ENCODE measurements around the gene PRKCZ. TPM values are rescaled to one million over a fixed set of nuclear protein-coding genes. Genes with fewer than 3 reads are reported as not detected.

The PRKCZ gene
- polyA plus RNA-seq, 3 donors from 2014 or later, result 7.5 to 14.0 (median 9.4) TPM

DNA sequence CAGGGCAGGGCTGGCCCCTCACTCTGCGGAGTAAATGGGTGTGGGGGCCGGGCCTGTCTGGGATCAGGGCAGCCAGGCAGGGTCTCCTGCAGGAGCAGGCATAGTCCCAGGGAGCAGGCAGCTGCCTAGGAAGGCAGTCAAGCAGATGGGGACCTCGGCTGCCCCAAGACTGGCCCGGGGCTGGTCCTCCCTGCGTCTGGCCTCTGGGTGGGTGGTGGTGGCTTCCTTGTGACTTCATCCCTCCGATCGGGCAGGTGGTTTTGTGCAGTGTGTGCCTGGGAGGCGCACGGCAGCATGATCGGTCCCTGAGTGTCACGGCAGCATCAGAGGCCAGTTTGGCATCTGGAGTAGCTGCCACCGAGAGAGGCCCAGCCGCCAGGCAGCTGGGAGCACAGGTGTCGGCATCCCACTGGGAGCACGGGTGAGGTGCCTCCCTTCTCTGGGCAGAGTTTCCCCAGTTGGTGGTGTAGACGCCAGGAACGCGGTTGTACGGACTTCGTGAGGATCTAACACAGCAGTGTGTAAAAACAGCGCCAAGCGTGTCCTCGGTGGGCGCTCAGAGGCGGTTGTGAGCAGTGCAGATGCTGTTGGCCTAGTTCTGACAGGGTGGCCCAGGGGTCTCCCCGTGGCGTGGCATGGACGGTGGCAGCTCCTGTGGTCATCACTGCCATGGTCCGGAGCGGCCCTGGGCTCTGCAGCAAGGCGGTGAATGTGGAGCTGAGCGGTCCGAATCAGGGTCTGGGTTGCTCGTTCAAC is 45.9 kb downstream of the PRKCZ start:
- Mint-ChIP-seq H3K4me3 (no peak overlapping the region), H3K36me3 (peaks cover 8 to 9% (median 9%) of the 10 kb centered on the region in 3 donors), H3K9me3 (peaks cover 0 to 6% (median 3%) of the 10 kb centered on the region in 6 donors), H3K27me3 (ENCODE audit: low read depth in 3 of 3) (peaks cover 0 to 6% (median 0%) of the 10 kb centered on the region in 3 donors), H3K4me1 (peaks cover 0 to 5% of the 10 kb centered on the region in 2 donors), H3K27ac (no peak overlapping the region)
- DNase-seq, result no peak

DNA sequence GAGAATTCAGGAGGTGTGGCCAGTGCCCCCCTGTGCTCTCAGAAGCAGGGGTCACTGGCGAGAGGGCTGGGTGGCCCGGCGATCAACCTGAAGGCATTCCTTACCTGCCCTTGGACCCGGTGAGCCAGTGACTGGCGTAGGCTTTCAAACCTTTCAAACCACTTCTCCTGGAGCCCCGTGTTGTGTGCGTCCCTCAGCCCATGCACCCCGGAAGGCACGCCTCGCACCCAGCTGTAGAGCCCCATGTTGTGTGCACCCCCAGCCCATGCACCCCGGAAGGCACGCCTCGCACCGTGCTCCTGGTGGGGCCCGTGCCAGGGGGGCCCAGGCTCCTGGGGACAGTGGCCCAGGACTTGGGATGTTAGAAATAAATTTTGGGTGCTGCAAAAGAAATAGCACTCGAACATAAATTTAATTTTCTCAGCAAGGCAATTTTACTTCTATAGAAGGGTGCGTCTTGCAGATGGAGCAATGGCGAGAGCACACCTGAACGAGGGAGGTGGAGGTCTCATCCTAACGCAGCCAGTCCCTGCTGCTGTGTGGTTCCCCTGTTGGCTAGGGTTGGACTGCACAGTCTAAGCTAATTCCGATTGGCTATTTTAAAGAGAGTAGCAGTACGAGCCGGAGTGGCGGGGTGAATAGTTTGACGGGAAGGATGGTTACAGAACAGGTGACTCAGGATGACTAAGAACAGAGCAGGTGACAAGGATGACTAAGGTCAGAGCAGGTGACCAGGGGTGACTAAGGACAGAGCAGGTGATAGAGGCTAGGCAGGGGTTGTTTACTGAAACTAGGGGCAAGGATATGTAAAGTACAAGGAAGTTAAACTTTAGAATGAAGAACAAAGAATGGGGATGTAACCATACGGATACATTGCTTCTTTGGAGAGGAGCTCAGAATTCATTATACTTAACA is 47.4 kb downstream of the PRKCZ start:
- Mint-ChIP-seq H3K36me3 (peaks cover 9 to 13% (median 9%) of the 10 kb centered on the region in 3 donors), H3K27me3 (ENCODE audit: low read depth in 3 of 3) (peaks cover 0 to 4% (median 0%) of the 10 kb centered on the region in 3 donors), H3K27ac (no peak overlapping the region), H3K4me3 (no peak overlapping the region), H3K9me3 (peaks cover 0 to 6% (median 3%) of the 10 kb centered on the region in 6 donors), H3K4me1 (no peaks in the 10 kb centered on the region)
- no peak for DNase-seq

DNA sequence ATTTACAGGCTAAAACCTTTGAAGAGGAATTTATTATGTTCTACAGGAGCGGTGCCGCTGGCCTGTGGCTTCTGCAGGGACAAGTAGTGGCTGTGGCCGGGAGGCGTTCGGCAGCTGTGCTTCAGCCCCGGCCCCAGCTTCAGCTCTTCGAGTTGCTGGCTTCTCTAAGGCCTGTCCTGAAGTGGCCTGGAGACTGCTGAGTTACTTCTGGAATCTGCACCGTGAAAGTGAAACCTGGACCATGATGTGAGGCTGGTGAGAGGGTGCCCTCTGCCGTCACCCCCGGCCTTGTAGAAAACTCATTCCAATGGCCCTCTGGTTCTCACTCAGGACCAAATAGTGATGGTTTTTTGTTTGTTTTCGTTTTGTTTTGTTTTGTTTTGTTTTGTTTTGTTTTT is 48.1 kb downstream of the PRKCZ start:
- H3K9me3 Mint-ChIP-seq, result peaks cover 0 to 6% (median 3%) of the 10 kb centered on the region in 6 donors
- no peak overlapping the region for H3K4me3 Mint-ChIP-seq
- peaks cover 0 to 4% (median 0%) of the 10 kb centered on the region in 3 donors for H3K27me3 Mint-ChIP-seq (ENCODE audit: low read depth in 3 of 3)
- no peak overlapping the region for H3K27ac Mint-ChIP-seq
- DNase-seq, result no peak
- H3K4me1 Mint-ChIP-seq, result no peaks in the 10 kb centered on the region
- H3K36me3 Mint-ChIP-seq, result peaks cover 9 to 13% (median 9%) of the 10 kb centered on the region in 3 donors

DNA sequence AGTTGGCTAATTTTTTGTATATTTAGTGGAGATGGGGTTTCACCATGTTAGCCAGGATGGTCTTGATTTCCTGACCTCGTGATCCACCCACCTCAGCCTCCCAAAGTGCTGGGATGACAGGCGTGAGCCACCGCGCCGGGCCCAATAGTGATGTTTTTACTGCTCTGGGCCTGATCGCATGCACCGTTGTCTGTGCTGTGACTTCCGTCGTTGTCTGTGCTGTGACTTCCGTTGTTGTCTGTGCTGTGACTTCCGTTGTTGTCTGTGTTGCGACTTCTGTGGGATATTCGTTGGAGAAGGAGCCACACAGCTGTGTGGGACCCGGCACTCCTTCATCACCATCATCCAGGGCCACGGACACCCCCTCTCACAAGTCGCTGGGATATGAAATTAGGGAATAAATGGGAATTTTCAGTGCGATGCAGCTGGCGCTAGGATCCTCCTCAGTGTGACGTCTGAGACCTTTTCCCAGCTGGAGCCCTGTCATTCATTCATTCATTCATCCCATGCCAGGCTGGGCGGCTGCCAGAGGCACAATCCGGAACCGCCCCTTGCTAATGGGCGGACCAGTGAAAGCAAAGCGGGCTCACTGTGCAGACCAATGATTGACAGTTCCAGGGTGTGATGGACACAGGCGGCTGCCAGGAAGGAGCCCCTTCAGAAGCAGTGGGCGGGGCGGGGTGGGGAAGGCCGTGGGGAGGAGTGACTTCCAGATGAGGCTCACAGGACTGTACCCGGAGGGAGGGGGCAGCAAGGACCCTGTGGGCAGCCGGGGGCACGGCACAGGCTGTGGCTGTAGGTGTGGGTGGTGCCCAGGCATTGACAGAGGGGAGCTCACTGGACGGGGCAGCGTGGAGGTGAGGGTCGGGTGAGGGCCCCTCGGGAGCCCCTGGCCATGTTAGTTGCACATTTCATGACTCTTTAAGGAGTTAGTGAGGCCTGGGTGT is 48.9 kb downstream of the PRKCZ start:
- no peak overlapping the region for H3K27ac Mint-ChIP-seq
- H3K4me3 Mint-ChIP-seq, result no peak overlapping the region
- no peaks in the 10 kb centered on the region for H3K4me1 Mint-ChIP-seq
- no peak for DNase-seq
- peaks cover 9 to 13% (median 9%) of the 10 kb centered on the region in 3 donors for H3K36me3 Mint-ChIP-seq
- H3K27me3 Mint-ChIP-seq (ENCODE audit: low read depth in 3 of 3), result peaks cover 0 to 3% (median 0%) of the 10 kb centered on the region in 3 donors
- peaks cover 0 to 6% (median 3%) of the 10 kb centered on the region in 6 donors for H3K9me3 Mint-ChIP-seq

DNA sequence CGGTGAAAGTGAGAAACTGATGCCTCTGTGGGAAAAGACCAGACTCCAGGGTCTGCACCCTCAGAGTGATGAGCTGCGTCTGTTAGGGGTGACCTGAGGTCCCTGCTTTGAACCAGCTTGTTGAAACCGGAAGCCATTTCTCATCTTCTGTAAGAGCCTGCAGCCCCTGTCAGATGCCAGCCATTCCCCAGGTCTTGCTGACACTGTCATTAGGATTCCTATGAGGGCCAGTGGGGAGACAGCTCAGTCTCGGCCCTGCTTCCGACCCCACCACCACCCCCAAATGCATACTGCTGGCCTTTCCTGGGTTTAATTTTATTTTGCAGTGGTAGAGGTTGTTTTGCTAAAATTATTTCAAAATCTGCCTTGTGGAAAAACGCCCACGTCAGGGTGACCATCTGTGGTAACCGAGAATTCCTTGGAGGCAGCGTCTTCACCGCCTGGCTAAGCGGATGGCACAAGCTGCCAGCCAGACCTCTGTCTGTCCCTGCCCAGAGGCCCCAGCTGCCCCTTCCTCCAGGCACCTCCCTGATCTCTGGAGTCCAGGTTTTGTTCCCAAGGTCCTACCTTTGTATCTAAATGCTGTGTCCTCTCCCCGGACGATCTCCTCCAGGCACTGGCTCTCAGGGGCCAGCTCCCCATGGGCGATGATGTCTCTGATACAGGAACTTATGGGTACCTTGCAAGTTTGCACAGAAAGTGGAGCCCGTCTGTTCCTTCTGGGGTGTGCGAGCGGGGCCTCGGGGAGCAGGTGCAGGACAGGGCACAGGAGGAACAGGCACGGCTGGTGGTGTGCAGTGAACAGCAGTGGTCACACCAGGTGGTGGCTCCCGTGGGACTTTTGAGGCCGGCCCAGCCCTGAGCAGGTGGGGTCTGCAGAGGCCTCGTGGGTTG is 49.9 kb downstream of the PRKCZ start:
- peaks cover 0 to 6% (median 3%) of the 10 kb centered on the region in 6 donors for H3K9me3 Mint-ChIP-seq
- H3K27ac Mint-ChIP-seq, result no peak overlapping the region
- no peak overlapping the region for H3K4me3 Mint-ChIP-seq
- no peak for DNase-seq
- no peaks in the 10 kb centered on the region for H3K4me1 Mint-ChIP-seq
- peaks cover 9 to 13% (median 9%) of the 10 kb centered on the region in 3 donors for H3K36me3 Mint-ChIP-seq
- H3K27me3 Mint-ChIP-seq (ENCODE audit: low read depth in 3 of 3), result peaks cover 0 to 4% (median 0%) of the 10 kb centered on the region in 3 donors

DNA sequence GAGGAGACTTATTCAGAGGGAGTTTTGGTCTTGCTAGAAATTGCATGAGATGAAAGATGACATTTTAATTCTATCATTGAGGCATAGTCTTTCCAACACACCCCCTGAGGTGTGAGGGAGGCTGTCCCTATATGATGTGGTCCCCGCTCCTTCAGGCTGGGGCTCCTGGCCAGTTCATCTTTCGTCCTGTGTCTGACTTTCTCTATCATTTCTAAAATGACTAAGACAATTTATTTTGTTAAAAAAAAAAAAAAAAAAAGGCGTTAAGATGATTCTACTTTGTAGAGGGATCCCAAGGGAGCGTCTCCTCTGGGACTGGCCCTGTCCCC is 50.5 kb downstream of the PRKCZ start:
- Mint-ChIP-seq H3K9me3 (peaks cover 0 to 6% (median 3%) of the 10 kb centered on the region in 6 donors), H3K36me3 (peaks cover 9 to 13% (median 9%) of the 10 kb centered on the region in 3 donors), H3K4me1 (no peaks in the 10 kb centered on the region), H3K27me3 (ENCODE audit: low read depth in 3 of 3) (peaks cover 0 to 4% (median 0%) of the 10 kb centered on the region in 3 donors), H3K4me3 (no peak overlapping the region), H3K27ac (no peak overlapping the region)
- no peak for DNase-seq

DNA sequence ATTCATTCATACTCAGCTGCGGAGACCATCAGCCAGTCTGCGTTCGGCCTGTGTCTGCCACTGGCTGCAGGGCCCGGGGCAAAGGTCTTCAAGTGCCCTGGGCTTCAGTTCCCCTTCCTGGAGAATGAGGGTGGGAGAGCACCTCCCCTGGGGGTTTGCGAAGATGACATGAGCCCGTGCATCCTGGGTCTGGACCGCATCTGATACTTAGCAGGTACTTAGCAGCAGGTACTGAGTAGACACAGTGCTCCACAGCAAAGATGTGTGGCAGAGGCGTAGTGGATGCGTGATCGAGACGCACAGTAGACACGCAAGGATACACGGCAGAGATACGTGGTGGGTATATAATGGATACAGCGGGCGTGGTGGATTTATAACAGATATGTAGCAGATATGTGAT is 51.3 kb downstream of the PRKCZ start:
- no peaks in the 10 kb centered on the region for H3K4me1 Mint-ChIP-seq
- H3K4me3 Mint-ChIP-seq, result no peak overlapping the region
- peaks cover 0 to 3% (median 0%) of the 10 kb centered on the region in 3 donors for H3K27me3 Mint-ChIP-seq (ENCODE audit: low read depth in 3 of 3)
- peak overlapping the region in 1 of 6 donors; percentile 74 for H3K27ac Mint-ChIP-seq
- H3K36me3 Mint-ChIP-seq, result peaks cover 9 to 13% (median 9%) of the 10 kb centered on the region in 3 donors
- H3K9me3 Mint-ChIP-seq, result peaks cover 0 to 6% (median 3%) of the 10 kb centered on the region in 6 donors
- DNase-seq, result no peak

DNA sequence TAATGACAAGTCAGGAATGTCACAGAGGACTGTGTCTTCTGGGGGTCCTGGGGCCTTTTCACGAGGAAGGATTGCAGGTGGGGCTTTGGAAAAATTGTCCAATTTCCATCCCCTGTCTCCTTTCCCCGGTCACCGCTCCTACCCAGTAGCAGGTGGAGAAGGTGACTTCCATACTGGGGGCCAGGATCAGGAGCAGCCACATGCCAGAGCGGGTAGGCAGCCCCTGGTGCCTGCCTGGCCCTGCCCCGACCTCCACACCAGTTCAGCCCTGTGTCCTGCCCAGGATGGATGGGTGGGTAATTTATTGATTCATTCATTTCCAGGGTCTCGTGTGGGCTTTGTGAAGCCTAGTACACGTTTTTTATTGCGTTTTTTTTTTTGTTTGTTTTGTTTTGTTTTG is 51.7 kb downstream of the PRKCZ start:
- no peaks in the 10 kb centered on the region for H3K4me1 Mint-ChIP-seq
- H3K27ac Mint-ChIP-seq, result no peak overlapping the region
- H3K36me3 Mint-ChIP-seq, result peaks cover 9 to 13% (median 9%) of the 10 kb centered on the region in 3 donors
- DNase-seq, result no peak
- H3K27me3 Mint-ChIP-seq (ENCODE audit: low read depth in 3 of 3), result peaks cover 0 to 3% (median 0%) of the 10 kb centered on the region in 3 donors
- peaks cover 0 to 6% (median 3%) of the 10 kb centered on the region in 6 donors for H3K9me3 Mint-ChIP-seq
- H3K4me3 Mint-ChIP-seq, result no peak overlapping the region

DNA sequence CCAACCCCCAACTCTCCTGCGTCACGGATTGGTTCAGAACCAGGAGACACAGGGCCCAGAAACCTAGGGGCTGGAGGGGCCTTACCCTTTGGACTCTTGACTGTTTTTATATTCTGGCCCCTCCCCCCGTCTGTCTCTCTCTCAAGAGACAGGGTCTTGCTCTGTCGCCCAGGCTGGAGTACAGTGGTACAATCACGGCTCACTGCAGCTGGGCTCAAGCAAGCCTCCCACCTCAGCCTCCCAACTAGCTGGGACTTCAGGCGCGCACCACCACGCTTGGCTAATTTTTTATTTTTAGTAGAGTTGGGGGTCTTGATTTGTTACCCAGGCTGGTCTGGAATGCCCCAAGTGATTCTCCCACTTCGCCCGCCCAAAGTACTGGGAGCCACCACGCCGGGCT is 52.5 kb downstream of the PRKCZ start:
- H3K4me1 Mint-ChIP-seq, result no peaks in the 10 kb centered on the region
- peaks cover 0 to 3% (median 0%) of the 10 kb centered on the region in 3 donors for H3K27me3 Mint-ChIP-seq (ENCODE audit: low read depth in 3 of 3)
- no peak overlapping the region for H3K4me3 Mint-ChIP-seq
- no peak overlapping the region for H3K27ac Mint-ChIP-seq
- no peak for DNase-seq
- H3K36me3 Mint-ChIP-seq, result peaks cover 7 to 12% (median 8%) of the 10 kb centered on the region in 3 donors
- H3K9me3 Mint-ChIP-seq, result peaks cover 0 to 5% (median 2%) of the 10 kb centered on the region in 6 donors

DNA sequence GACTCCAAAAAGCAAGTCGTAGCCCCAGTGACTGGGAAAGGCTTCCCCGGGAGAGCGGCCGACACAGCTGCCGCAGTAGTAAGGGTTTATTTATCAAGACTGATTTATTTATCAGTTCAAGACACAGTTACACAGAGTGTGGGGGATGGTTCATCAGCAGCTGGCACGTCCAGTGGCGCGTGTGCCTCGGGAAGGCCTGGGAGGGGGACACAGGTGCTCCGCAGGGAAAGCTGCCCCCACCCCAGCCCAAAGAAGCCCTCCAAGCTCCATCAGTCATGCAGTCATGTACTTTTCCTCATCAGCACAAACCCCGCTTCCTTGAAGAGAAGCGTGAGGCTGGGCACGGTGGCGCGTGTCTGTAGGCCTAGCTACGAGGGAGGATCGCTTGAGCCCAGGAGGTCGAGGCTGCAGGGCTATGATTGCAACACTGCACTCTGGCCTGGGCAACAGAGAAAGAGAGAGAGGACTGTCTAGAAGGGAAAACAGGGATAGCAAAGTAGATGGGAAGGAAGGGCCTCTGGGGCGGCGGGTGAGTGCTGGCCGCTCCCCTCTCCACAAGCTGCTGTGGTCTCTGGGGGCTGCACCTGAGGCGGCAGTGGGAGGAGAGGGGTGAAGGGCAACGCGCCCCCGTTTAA is 53.2 kb downstream of the PRKCZ start:
- H3K4me3 Mint-ChIP-seq, result no peak overlapping the region
- no peak for DNase-seq
- no peaks in the 10 kb centered on the region for H3K4me1 Mint-ChIP-seq

DNA sequence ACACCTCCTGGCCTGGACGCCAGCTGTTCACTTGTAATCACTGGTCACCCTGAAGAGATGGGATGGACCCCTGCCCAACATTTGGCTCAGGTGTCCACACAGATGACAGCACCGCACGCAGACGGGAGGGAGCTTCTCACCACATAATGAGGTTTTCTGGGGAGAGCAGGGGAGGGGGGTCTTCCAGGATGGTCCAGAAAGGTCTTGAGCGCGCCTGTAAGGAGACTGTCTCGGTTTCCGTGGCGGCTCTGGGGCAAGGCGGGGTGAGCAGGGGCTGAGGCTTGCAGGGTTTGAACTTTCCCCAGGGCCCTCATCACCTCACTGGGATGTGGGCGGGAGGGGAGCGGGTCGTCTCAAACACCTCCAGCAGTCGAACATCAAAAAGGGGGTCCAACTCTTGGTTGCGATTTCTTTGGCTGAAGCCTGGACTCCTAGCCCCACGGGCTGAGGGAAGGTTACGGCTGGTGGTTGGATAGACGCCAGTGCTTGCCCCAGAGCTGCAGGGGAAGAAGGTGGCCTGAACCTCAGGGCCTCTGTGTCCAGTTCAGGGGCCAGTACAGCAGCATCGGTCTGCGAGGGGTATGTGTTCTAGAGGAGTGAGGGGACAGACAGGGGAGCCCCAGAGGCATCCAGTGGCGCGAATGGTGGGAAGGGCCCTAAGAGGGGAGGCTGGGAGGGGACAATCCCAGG is 53.8 kb downstream of the PRKCZ start:
- H3K4me1 Mint-ChIP-seq, result no peaks in the 10 kb centered on the region
- no peak overlapping the region for H3K27ac Mint-ChIP-seq
- DNase-seq, result no peak
- H3K36me3 Mint-ChIP-seq, result peaks cover 0 to 5% (median 0%) of the 10 kb centered on the region in 3 donors
- peaks cover 0 to 3% (median 0%) of the 10 kb centered on the region in 3 donors for H3K27me3 Mint-ChIP-seq (ENCODE audit: low read depth in 3 of 3)
- H3K9me3 Mint-ChIP-seq, result no peaks in the 10 kb centered on the region
- no peak overlapping the region for H3K4me3 Mint-ChIP-seq

More for the DNA sequence above, 53.2 kb downstream of the PRKCZ start:
- Mint-ChIP-seq H3K27ac (no peak overlapping the region), H3K9me3 (no peaks in the 10 kb centered on the region), H3K36me3 (peaks cover 1 to 8% (median 1%) of the 10 kb centered on the region in 3 donors), H3K27me3 (ENCODE audit: low read depth in 3 of 3) (peaks cover 0 to 3% (median 0%) of the 10 kb centered on the region in 3 donors)

Measured in immature natural killer cell (primary cell).